Activated B cell treated with CpG ODN at 0.5 μM for 24 hours (primary cell): ENCODE measurements around the gene NDUFS3. TPM values are rescaled to one million over a fixed set of nuclear protein-coding genes. Genes with fewer than 3 reads are reported as not detected.
"Not testable (repeated sequence)": the region's sequence is repeated elsewhere in the genome, so short reads cannot be mapped to it uniquely, and the experiment has no call there.

Experiments used
- ATAC-seq: fragments of 200-7000 bp; cut with Tn5 transposase; one replicate; pipeline ENCODE4 v1.10.0; 2021; ENCODE audit warnings: low read depth, mild to moderate bottlenecking, moderate library complexity
- CTCF ChIA-PET: fragments of 350-600 bp; sonication (Branson Sonifier 250); formaldehyde crosslinking; loops from one replicate; lab custom pipeline; 2021; ENCODE audit warnings: antibody characterized with exemption; lab: Charles Lee
- POLR2A ChIA-PET: fragments of 350-600 bp; sonication (Branson Sonifier 250); formaldehyde crosslinking; loops from one replicate; lab custom pipeline; 2021; ENCODE audit warnings: antibody characterized with exemption; lab: Charles Lee
- DNase-seq: peaks from one replicate; pipeline ENCODE4 v3.0.0; 2022
- H3K27ac Mint-ChIP-seq: one replicate; pipeline ENCODE4 v1.8.0; 2020; ENCODE audit warnings: mixed read lengths
- H3K27me3 Mint-ChIP-seq: one replicate; pipeline ENCODE4 v1.8.0; 2021; ENCODE audit warnings: mixed read lengths
- H3K36me3 Mint-ChIP-seq: one replicate; pipeline ENCODE4 v1.8.0; 2021; ENCODE audit warnings: low read depth, mixed read lengths
- H3K4me1 Mint-ChIP-seq: one replicate; pipeline ENCODE4 v1.8.0; 2021; ENCODE audit warnings: mixed read lengths
- H3K4me3 Mint-ChIP-seq: one replicate; pipeline ENCODE4 v1.8.0; 2020; ENCODE audit warnings: mild to moderate bottlenecking, mixed read lengths
- H3K9me3 Mint-ChIP-seq: one replicate; pipeline ENCODE4 v1.8.0; 2020; ENCODE audit warnings: mixed read lengths
- intact Hi-C: fragments of 100-400 bp; cut with micrococcal nuclease; formaldehyde crosslinking; loops from one replicate; pipeline ENCODE4 v1.15.1; 2024
- total RNA-seq: library from RNA; stranded (reverse); gene quantifications from 2 replicates; pipeline ENCODE4 v1.2.3, GENCODE V29; 2022
- TF ChIP-seq, protein P1 (sequence below): fragments of 200-600 bp; IDR thresholded peaks from one replicate; pipeline ENCODE4 v1.8.0; 2022; ENCODE audit warnings: antibody characterized with exemption, mild to moderate bottlenecking

NDUFS3 gene
- 95.9 and 102 TPM in 2 replicates for total RNA-seq

DNA sequence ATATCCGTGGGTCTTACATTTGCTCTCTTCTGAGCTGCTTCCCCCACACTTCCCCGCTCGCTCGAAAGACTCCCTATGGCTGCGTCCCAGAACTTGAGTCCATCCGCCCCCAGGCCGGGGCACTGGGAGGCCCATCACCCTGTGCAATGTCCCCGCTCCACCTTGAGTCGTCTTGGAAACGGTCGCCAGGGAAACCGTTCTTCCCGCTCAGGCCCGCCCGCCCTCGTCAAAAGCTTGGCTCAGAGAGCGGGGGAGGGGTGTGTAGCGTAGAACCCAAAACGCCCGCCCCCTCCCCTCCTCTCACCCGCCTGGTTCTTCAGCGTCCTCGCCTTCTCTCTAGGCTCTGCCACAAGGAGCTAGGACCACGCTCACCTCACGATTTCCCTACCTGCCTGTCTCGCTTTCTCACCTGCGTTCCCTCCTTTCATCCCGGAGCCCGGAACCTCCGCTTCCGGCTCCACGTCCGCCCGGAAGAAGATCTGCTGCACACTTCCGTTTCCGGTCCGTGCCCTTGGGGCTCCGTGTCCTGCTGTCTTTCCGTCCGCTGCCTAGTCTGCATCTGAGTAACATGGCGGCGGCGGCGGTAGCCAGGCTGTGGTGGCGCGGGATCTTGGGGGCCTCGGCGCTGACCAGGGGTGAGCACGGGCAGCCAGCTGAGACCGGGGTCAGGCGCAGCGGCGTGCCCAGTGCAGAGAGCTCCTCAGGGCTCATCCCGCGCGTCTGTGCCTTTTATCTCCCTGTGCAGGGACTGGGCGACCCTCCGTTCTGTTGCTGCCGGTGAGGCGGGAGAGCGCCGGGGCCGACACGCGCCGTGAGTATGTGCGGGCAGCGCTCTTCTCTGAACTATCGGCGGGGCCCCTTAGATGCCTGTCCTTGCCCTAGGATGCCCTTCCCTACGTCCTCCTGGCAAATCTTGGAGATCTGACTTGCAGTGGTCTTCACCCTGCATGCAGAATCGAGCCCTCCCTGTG lies at the start of gene NDUFS3, which contains the start of gene KBTBD4:
Gene NDUFS3 (plus strand): TSS at position 551 of the 971 bp plus-strand sequence. CDS start 18 bp downstream, at position 569.
Gene KBTBD4 (minus strand): TSS at position 447 of the 971 bp plus-strand sequence. CDS start 19 bp downstream, at position 428.
- H3K4me1 Mint-ChIP-seq: peaks cover 38% of the 10 kb centered on the region
- intact Hi-C loops: loop anchor here (1.0 to 2.0 kb wide), 8 partner anchors 14 to 532 kb away; partner anchors contain the start of genes AGBL2, CELF1, FNBP4 and MTCH2
- H3K9me3 Mint-ChIP-seq: no peaks in the 10 kb centered on the region
- H3K36me3 Mint-ChIP-seq: peaks cover 68% of the 10 kb centered on the region
- DNase-seq (peak; percentile 90), ATAC-seq (peak; percentile 93)
- no peaks in the 10 kb centered on the region for H3K27me3 Mint-ChIP-seq
- ChIA-PET CTCF (no interaction called here), POLR2A (interaction anchor here (0.6 to 5.6 kb wide), 14 partner anchors 9 to 363 kb away, joined by 3 to 56 read pairs (median 5); partner anchors contain the start of genes ACP2, AGBL2, CELF1 and PTPMT1)
- H3K27ac Mint-ChIP-seq: peak within 1 kb of the TSS; percentile 97
- TF ChIP-seq, protein P1, sequence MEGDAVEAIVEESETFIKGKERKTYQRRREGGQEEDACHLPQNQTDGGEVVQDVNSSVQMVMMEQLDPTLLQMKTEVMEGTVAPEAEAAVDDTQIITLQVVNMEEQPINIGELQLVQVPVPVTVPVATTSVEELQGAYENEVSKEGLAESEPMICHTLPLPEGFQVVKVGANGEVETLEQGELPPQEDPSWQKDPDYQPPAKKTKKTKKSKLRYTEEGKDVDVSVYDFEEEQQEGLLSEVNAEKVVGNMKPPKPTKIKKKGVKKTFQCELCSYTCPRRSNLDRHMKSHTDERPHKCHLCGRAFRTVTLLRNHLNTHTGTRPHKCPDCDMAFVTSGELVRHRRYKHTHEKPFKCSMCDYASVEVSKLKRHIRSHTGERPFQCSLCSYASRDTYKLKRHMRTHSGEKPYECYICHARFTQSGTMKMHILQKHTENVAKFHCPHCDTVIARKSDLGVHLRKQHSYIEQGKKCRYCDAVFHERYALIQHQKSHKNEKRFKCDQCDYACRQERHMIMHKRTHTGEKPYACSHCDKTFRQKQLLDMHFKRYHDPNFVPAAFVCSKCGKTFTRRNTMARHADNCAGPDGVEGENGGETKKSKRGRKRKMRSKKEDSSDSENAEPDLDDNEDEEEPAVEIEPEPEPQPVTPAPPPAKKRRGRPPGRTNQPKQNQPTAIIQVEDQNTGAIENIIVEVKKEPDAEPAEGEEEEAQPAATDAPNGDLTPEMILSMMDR: no peak
- peak within 1 kb of the TSS; percentile 99 for H3K4me3 Mint-ChIP-seq

DNA sequence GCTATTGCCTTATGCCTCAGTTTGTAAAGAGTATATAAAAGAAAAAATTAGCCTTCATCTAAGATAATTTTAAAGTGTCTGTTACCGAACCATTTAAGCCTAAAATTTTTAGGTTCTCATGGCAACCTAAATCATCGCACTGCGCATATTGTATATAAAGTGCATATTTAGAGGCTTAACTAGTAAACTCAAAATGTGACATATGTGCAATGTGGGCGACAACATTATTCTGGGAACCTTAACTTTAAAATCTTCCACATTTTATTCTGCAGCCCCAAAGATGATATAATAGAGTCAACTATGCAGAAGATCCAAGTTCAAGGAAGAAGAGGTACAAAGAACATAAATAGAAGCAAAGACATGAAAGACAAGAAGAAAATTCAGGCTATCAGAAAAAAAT lies 48.9 kb upstream of the NDUFS3 start:
- intact Hi-C loops: no loop called here
- ChIA-PET POLR2A (no interaction called here), CTCF (no interaction called here)
- Mint-ChIP-seq H3K36me3 (peaks cover 29% of the 10 kb centered on the region), H3K4me3 (no peak overlapping the region), H3K4me1 (peaks cover 50% of the 10 kb centered on the region), H3K9me3 (no peaks in the 10 kb centered on the region), H3K27me3 (no peaks in the 10 kb centered on the region), H3K27ac (no peak overlapping the region)
- ATAC-seq: no peak
- TF ChIP-seq, protein P1: no peak
- DNase-seq: no peak

- DNase-seq, H3K27me3 Mint-ChIP-seq, POLR2A ChIA-PET, ATAC-seq, H3K4me3 Mint-ChIP-seq, H3K9me3 Mint-ChIP-seq, intact Hi-C loops, H3K27ac Mint-ChIP-seq, CTCF ChIA-PET: not testable (repeated sequence)
- H3K4me1 Mint-ChIP-seq: peaks cover 45% of the 10 kb centered on the region
- H3K36me3 Mint-ChIP-seq: peaks cover 32% of the 10 kb centered on the region
These were observed 48.2 kb upstream of the NDUFS3 start for GRCh38 chr11:47530721-47531120.

- H3K9me3 Mint-ChIP-seq: no peaks in the 10 kb centered on the region
- H3K27me3 Mint-ChIP-seq: no peaks in the 10 kb centered on the region
These were observed 47.2 kb upstream of the NDUFS3 start for GRCh38 chr11:47531666-47532065.

DNA sequence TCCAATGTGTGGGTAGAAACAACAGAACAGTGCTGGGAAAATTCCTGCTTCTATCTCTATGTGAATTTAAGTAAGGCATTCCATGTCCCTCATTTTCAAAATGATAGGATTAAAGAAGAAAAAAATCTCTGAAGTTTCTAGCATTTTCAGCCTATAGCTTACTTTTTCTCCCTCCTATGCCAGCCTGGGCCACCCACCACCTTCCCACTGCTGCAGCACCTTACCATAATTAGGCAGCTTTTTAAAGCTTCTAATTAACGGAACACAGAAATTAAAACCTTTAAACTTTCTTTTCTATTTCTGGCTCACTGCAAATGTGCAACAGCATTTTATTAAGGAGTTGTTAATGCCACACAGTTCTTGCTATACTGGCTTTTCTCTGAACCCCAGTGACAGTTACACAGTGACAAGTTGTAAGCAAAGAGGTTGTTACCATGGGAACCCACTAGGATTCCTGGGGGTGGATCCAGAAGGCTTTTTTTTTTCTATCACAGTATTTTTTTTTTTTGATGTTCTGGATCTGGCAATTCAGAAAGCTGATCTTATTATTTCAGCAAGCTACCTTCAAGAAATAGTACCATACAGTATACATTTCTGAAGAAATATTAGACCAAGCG lies 46.2 kb upstream of the NDUFS3 start:
- Mint-ChIP-seq H3K36me3 (peaks cover 33% of the 10 kb centered on the region), H3K27ac (no peak overlapping the region), H3K4me3 (no peak overlapping the region), H3K27me3 (no peaks in the 10 kb centered on the region), H3K9me3 (no peaks in the 10 kb centered on the region), H3K4me1 (peaks cover 46% of the 10 kb centered on the region)
- ChIA-PET CTCF (no interaction called here), POLR2A (interaction anchor here (1.0 kb wide), 1 partner anchor 9 kb away, joined by 3 read pairs; no protein-coding TSS in a partner anchor)
- ATAC-seq (no peak), DNase-seq (no peak)
- TF ChIP-seq, protein P1: no peak
- intact Hi-C loops: no loop called here

More at GRCh38 chr11:47531666-47532065, 47.2 kb upstream of the NDUFS3 start:
- Mint-ChIP-seq H3K4me3 (no peak overlapping the region), H3K4me1 (peaks cover 38% of the 10 kb centered on the region), H3K36me3 (peaks cover 33% of the 10 kb centered on the region), H3K27ac (no peak overlapping the region)
- DNase-seq (no peak), ATAC-seq (no peak)
- POLR2A ChIA-PET: interaction anchor here (1.0 kb wide), 1 partner anchor 10 kb away, joined by 3 read pairs; no protein-coding TSS in a partner anchor
- TF ChIP-seq, protein P1: no peak
- intact Hi-C loops: no loop called here
- CTCF ChIA-PET: interaction anchor here (1.1 kb wide), 1 partner anchor 22 kb away, joined by 3 read pairs; no protein-coding TSS in a partner anchor
